Heart right ventricle (tissue), 16 donors: ENCODE data around the gene PGAP2. TPM values are rescaled to one million over a fixed set of nuclear protein-coding genes. Genes with fewer than 3 reads are reported as not detected.
A peak's percentile ranks its signal among the peaks of the same experiment; 100 is the strongest.

Experiments used
- ATAC-seq, 8 donors: fragments of 200-7000 bp; cut with Tn5 transposase; one replicate each; pipeline ENCODE4 v1.9.1; 2020; ENCODE audit warnings: mild to moderate bottlenecking in 8 of 8, moderate library complexity in 8 of 8, moderate number of reproducible peaks in 1 of 8
- DNase-seq, 2 donors: peaks; one replicate each; pipeline ENCODE4 v3.0.0-alpha.2; 2020
- H3K27ac ChIP-seq, 10 donors: fragments of 200-600 bp; sonication (generic) in 2 of 10; one replicate each; pipeline versions ENCODE4 v1.5.0 to v1.8.0; 2020 to 2022; ENCODE audit warnings: mild to moderate bottlenecking in 3 of 10
- H3K27me3 ChIP-seq, 7 donors: fragments of 200-600 bp; one replicate each; pipeline ENCODE4 v1.8.0; 2021 to 2022; ENCODE audit warnings: mild to moderate bottlenecking in 2 of 7
- H3K36me3 ChIP-seq, 9 donors: fragments of 200-600 bp; sonication (generic) in 1 of 9; one replicate each; pipeline versions ENCODE4 v1.5.0 to v1.8.0; 2020 to 2022; ENCODE audit warnings: mild to moderate bottlenecking in 2 of 9
- H3K4me1 ChIP-seq, 9 donors: fragments of 200-600 bp; sonication (generic) in 1 of 9; one replicate each; pipeline versions ENCODE4 v1.5.0 to v1.8.0; 2020 to 2022; ENCODE audit warnings: mild to moderate bottlenecking in 4 of 9
- H3K4me3 ChIP-seq, 10 donors: fragments of 200-600 bp; sonication (generic) in 2 of 10; one replicate each; pipeline versions ENCODE4 v1.5.0 to v1.8.0; 2020 to 2022; ENCODE audit warnings: mild to moderate bottlenecking in 7 of 10, moderate library complexity in 2 of 10
- H3K9me3 ChIP-seq, 11 donors: fragments of 200-600 bp in 10 of 11; sonication (generic) in 2 of 11; one replicate each; pipeline versions ENCODE4 v1.5.0 to v1.8.0; 2013 to 2022; ENCODE audit warnings: mild to moderate bottlenecking in 2 of 11, control low read depth in 1 of 11, moderate library complexity in 1 of 11
- WGBS, 2 donors: extraction: QIAGEN DNeasy Blood & Tissue Kit; methylation state at CpG; one replicate each; pipeline ENCODE4 v1.1.7; 2013; ENCODE audit warnings: inconsistent platforms in 1 of 2; 5-methylcytosine and 5-hydroxymethylcytosine counted together
- intact Hi-C, 10 donors: fragments of 100-400 bp; cut with DNase I; formaldehyde crosslinking; loops; one replicate each; pipeline versions ENCODE4 v1.11.1 to v1.14.2; 2022
- polyA plus RNA-seq, 2 donors: library from polyadenylated mRNA; stranded (reverse); fragments of 200-250 nt; gene quantifications; one replicate each; pipeline ENCODE4 v1.2.3, GENCODE V29; 2013
- total RNA-seq, 10 donors: library from RNA; stranded (reverse); fragmentation: NEBNext Ultra II Directional in 3 of 10; extraction: Animal tissue kit (Norgen Biotek cat#: 25700) in 3 of 10; gene quantifications; one replicate each; pipeline versions ENCODE4 v1.2.1 to v1.2.4, GENCODE V29; 2021 to 2023
- TF ChIP-seq, protein P1 (sequence below), 9 donors: fragments of 200-600 bp; sonication (generic) in 2 of 9; IDR thresholded peaks; one replicate each; pipeline versions ENCODE4 v1.5.0 to v1.8.0; 2021 to 2022; ENCODE audit warnings: antibody characterized with exemption in 9 of 9, mild to moderate bottlenecking in 5 of 9, moderate library complexity in 1 of 9
- donor health status: Arrhythmogenic right ventricular cardiomyopathy.
- donor health status: ischemic (EF 13 %, LVEDD 7.1; RV severe dilation, severe dysfunction).
- donor health status: healthy with polysubstance abuse.
- donor health status: DM: no; HTN: yes; CAD: no.
- donor health status: DM: no; HTN: no; CAD: no.
- donor health status: ischemic (EF 25% LVEDD 6.9; RV normal size, moderate dysfunction).
- donor health status: ischemic (EF 25% LVEDD 5.7; RV mildly dilated, moderate dysfunction).
- donor health status: healthy.
- donor health status: DM: yes; HTN: yes; CAD: no.
- donor health status: Ischemic cardiomyopathy.
- donor health status: ischemic (EF 35%, LVEDD 5.7; RV mildly dilated, moderate dysfunction).
- donor health status: nonischemic (EF 11% LVEDD 7.7; RV severe dilation, severe dysfunction).
- donor health status: DM: yes; HTN: yes; CAD: no.
- donor health status: PGD.
- donor health status: ischemic (EF 29% LVEDD 5.4; RV normal size, mild dysfunction).
- donor health status: nonischemic (EF 23%, LVEDD 6.1; RV moderate dilation, normal function).

Gene PGAP2
- total and polyA plus RNA-seq, 12 donors, result 12.7 to 29.8 (median 20.9) TPM

DNA sequence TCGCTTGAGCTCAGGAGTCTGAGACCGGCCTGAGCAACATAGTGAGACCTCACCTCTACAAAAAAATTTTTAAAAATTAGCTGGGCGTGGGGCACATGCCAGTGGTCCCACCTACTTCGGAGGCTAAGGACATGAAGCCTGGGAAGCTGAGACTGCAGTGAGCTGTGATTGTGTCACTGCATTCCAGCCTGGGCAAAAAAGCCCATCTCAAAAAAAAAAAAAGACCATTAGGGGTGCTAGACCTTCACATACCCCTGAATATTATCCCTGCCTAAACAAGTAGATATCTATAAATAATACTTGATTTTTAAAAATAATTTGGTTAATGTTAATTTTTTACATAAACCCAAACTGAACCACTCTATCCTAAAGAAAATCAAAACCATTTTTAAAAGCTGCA is 35.2 kb upstream of the PGAP2 start:
- no peak overlapping the region for H3K4me3 ChIP-seq
- no peaks in the 10 kb centered on the region for H3K9me3 ChIP-seq
- peaks cover 0 to 100% (median 77%) of the 10 kb centered on the region in 9 donors for H3K36me3 ChIP-seq
- H3K27me3 ChIP-seq, result no peaks in the 10 kb centered on the region
- ATAC-seq (no peak), DNase-seq (no peak)
- H3K27ac ChIP-seq, result no peak overlapping the region
- TF ChIP-seq, protein P1, sequence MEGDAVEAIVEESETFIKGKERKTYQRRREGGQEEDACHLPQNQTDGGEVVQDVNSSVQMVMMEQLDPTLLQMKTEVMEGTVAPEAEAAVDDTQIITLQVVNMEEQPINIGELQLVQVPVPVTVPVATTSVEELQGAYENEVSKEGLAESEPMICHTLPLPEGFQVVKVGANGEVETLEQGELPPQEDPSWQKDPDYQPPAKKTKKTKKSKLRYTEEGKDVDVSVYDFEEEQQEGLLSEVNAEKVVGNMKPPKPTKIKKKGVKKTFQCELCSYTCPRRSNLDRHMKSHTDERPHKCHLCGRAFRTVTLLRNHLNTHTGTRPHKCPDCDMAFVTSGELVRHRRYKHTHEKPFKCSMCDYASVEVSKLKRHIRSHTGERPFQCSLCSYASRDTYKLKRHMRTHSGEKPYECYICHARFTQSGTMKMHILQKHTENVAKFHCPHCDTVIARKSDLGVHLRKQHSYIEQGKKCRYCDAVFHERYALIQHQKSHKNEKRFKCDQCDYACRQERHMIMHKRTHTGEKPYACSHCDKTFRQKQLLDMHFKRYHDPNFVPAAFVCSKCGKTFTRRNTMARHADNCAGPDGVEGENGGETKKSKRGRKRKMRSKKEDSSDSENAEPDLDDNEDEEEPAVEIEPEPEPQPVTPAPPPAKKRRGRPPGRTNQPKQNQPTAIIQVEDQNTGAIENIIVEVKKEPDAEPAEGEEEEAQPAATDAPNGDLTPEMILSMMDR (IDR thresholded peaks at IDR 0.05), result no peak
- intact Hi-C loops, result loop anchor here in 1 of 10 donors (5.0 kb wide), 1 partner anchor 46 kb away; no protein-coding TSS in a partner anchor
- peaks cover 0 to 6% (median 0%) of the 10 kb centered on the region in 9 donors for H3K4me1 ChIP-seq
- 93 to 94% methylated on average over 4 of the region's 4 CpGs for WGBS, 2 donors

DNA sequence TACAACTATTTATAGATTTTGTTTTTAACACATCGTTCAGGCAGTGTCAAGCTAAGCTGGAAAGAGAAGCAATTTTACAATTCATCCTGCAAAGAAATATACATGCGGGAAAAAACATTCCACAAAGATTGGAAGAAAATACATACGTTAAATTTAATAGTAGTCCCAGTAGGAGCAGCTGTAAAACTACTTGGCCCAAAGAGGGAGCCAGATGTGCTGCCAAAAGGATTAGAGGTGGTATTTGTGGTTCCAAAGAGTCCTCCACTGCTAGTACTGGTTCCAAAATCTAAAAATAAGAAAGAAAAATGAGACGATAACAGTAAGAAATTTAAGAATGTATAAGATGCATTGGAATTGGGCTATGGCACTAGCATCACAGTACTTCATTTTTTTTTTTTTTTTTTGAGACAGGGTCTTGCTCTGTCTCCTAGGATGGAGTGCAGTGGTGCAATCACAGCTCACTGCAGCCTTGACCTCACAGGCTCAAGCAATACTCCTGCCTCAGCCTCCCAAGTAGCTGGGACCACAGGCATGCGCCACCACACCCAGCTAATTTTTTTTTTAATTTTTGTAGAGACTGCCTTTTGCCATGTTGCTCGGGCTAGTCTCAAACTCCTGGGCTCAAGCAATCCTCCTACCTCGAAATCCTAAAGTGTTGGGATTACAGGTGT is 32.5 kb upstream of the PGAP2 start:
- DNase-seq (no peak), ATAC-seq (no peak)
- Histone ChIP-seq H3K27me3 (no peaks in the 10 kb centered on the region), H3K4me1 (peaks cover 0 to 8% (median 0%) of the 10 kb centered on the region in 9 donors), H3K36me3 (peaks cover 0 to 100% (median 72%) of the 10 kb centered on the region in 9 donors), H3K9me3 (no peaks in the 10 kb centered on the region), H3K27ac (no peak overlapping the region), H3K4me3 (no peak overlapping the region)
- 56 to 80% methylated on average over 7 of the region's 7 CpGs for WGBS, 2 donors
- TF ChIP-seq, protein P1 (IDR thresholded peaks at IDR 0.05), result peak in 1 of 9 donors; percentile 31
- intact Hi-C loops, result no loop called here

DNA sequence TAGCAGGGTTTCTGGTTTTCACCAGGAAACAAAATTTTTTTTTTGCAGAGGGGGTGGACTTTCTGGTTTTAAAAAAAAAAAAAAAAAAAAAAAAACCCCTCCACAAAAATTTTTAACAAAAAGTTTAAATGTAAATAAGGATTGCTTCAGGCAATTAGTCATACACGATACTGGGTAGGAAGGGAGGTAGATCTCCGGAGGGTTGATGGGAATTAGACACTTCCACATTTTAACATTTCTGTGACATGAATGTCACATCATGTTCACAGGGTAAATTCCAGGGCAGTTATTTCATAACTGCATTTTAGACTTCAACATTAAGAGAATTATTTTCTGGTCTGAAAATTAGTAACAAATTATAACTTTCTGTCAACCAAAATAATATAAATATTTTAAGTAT is 26.9 kb upstream of the PGAP2 start:
- WGBS, 2 donors, result 27 to 35% methylated on average over 2 of the region's 2 CpGs
- Histone ChIP-seq H3K4me1 (peaks cover 0 to 59% (median 17%) of the 10 kb centered on the region in 9 donors), H3K36me3 (peaks cover 0 to 71% (median 29%) of the 10 kb centered on the region in 9 donors), H3K27me3 (no peaks in the 10 kb centered on the region), H3K9me3 (no peaks in the 10 kb centered on the region), H3K4me3 (no peak overlapping the region), H3K27ac (peak overlapping the region in 1 of 10 donors; percentile 56)
- no peak for ATAC-seq
- TF ChIP-seq, protein P1 (IDR thresholded peaks at IDR 0.05), result no peak
- DNase-seq, result no peak
- intact Hi-C loops, result loop anchor here in 1 of 10 donors (10.0 kb wide), 1 partner anchor 293 kb away; no protein-coding TSS in a partner anchor

GRCh38 chr11:3782963-3783362 is 25.4 kb upstream of the PGAP2 start:
- peaks cover 0 to 59% (median 20%) of the 10 kb centered on the region in 9 donors for H3K36me3 ChIP-seq
- 90 to 92% methylated on average over 5 of the region's 5 CpGs for WGBS, 2 donors
- H3K9me3 ChIP-seq, result no peaks in the 10 kb centered on the region
- H3K27me3 ChIP-seq, result no peaks in the 10 kb centered on the region
- TF ChIP-seq, protein P1 (IDR thresholded peaks at IDR 0.05), result no peak
- H3K4me1 ChIP-seq, result peaks cover 0 to 75% (median 31%) of the 10 kb centered on the region in 9 donors
- no peak for ATAC-seq
- no peak overlapping the region for H3K4me3 ChIP-seq
- no peak for DNase-seq
- intact Hi-C loops, result loop anchor here in 1 of 10 donors (10.0 kb wide), 1 partner anchor 292 kb away; no protein-coding TSS in a partner anchor
- H3K27ac ChIP-seq, result peak overlapping the region in 1 of 10 donors; percentile 38
